Upper lobe of left lung (tissue), 6 donors: ENCODE results near the gene SLIT1. TPM values are rescaled to one million over a fixed set of nuclear protein-coding genes. Genes with fewer than 3 reads are reported as not detected.
A peak's percentile ranks its signal among the peaks of the same experiment; 100 is the strongest.

Source experiments
- ATAC-seq, 2 donors: fragments of 200-7000 bp; cut with Tn5 transposase; one replicate each; pipeline ENCODE4 v1.9.1; 2022; ENCODE audit warnings: mild to moderate bottlenecking in 2 of 2, moderate library complexity in 2 of 2; ENCODE audit not compliant: low FRiP score in 2 of 2
- DNase-seq, 2 donors: peaks; one replicate each; pipeline ENCODE4 v3.0.0-alpha.2; 2019 to 2020
- H3K27ac ChIP-seq, 4 donors: fragments of 200-600 bp; sonication (generic); one replicate each; pipeline ENCODE4 v1.5.1; 2016 to 2019
- H3K27me3 ChIP-seq, 4 donors: fragments of 200-600 bp; sonication (generic); one replicate each; pipeline ENCODE4 v1.5.1; 2017 to 2019
- H3K36me3 ChIP-seq, 4 donors: fragments of 200-600 bp; sonication (generic); one replicate each; pipeline ENCODE4 v1.5.1; 2016 to 2019
- H3K4me1 ChIP-seq, 4 donors: fragments of 200-600 bp; sonication (generic); one replicate each; pipeline ENCODE4 v1.5.1; 2018 to 2019
- H3K4me3 ChIP-seq, 4 donors: fragments of 200-600 bp; sonication (generic); one replicate each; pipeline ENCODE4 v1.5.1; 2017 to 2019; ENCODE audit warnings: mild to moderate bottlenecking in 2 of 4, moderate library complexity in 1 of 4
- H3K9me3 ChIP-seq, 4 donors: fragments of 200-600 bp; sonication (generic); one replicate each; pipeline ENCODE4 v1.5.1; 2018 to 2019
- CTCF ChIP-seq, 6 experiments: fragments of 450-650 bp in 4 of 6; fragments of 200-600 bp in 2 of 6; sonication (generic) in 2 of 6; IDR thresholded peaks; one replicate each; pipeline ENCODE4 v1.5.1; 2016 to 2019; ENCODE audit warnings: antibody characterized with exemption in 6 of 6
- EP300 ChIP-seq, 4 donors: sonication (generic); formaldehyde crosslinking; IDR thresholded peaks; one replicate each; pipeline ENCODE4 v1.5.1; 2017; ENCODE audit warnings: antibody characterized with exemption in 4 of 4, control low read depth in 2 of 4
- POLR2A ChIP-seq, 4 donors: fragments of 450-650 bp; IDR thresholded peaks; one replicate each; pipeline ENCODE4 v1.5.1; 2016 to 2017; ENCODE audit warnings: antibody characterized with exemption in 4 of 4, mild to moderate bottlenecking in 2 of 4
- POLR2AphosphoS5 ChIP-seq, 2 donors: sonication (generic); formaldehyde crosslinking; IDR thresholded peaks; one replicate each; pipeline ENCODE4 v1.5.1; 2017; ENCODE audit warnings: antibody characterized with exemption in 2 of 2
- WGBS, 2 donors: methylation state at CpG; one replicate each; pipeline ENCODE4 v1.1.5; 2017 to 2018; 5-methylcytosine and 5-hydroxymethylcytosine counted together
- total RNA-seq, 6 donors: library from RNA; depleted of rRNA in 4 of 6; stranded (reverse); fragments of >200 nt in 4 of 6; gene quantifications; one replicate each; pipeline versions ENCODE4 v1.1.0 to v1.2.1, GENCODE V29; 2016 to 2021
- donor health status: DM: no; HTN: no; CAD: no; lungs with moderate emphysema.
- donor health status: DM: no; HTN: yes; CAD: no; lungs with severe emphysema.

The SLIT1 gene
- total RNA-seq, 6 donors from 2014 or later: 0.30 to 1.6 (median 0.54) TPM; not detected in 1

GRCh38 chr10:96988426-96988825 is 197.3 kb downstream of the SLIT1 start:
- no peak overlapping the region for H3K27ac ChIP-seq
- H3K4me3 ChIP-seq: no peak overlapping the region
- no peaks in the 10 kb centered on the region for H3K27me3 ChIP-seq
- no peaks in the 10 kb centered on the region for H3K4me1 ChIP-seq
- no peaks in the 10 kb centered on the region for H3K36me3 ChIP-seq
- 76 to 81% methylated on average over 4 of the region's 4 CpGs for WGBS, 2 donors
- ATAC-seq (no peak), DNase-seq (no peak)
- TF ChIP-seq POLR2AphosphoS5 (IDR thresholded peaks at IDR 0.05) (no peak), EP300 (IDR thresholded peaks at IDR 0.05) (no peak), CTCF (IDR thresholded peaks at IDR 0.05) (no peak), POLR2A (IDR thresholded peaks at IDR 0.05) (no peak)
- H3K9me3 ChIP-seq: no peaks in the 10 kb centered on the region

GRCh38 chr10:96987842-96988175 is 197.9 kb downstream of the SLIT1 start:
- H3K4me3 ChIP-seq: no peak overlapping the region
- no peak for ATAC-seq
- H3K4me1 ChIP-seq: no peaks in the 10 kb centered on the region
- 97 to 100% methylated on average over 1 to 3 of the region's 3 CpGs for WGBS, 2 donors
- no peaks in the 10 kb centered on the region for H3K9me3 ChIP-seq
- H3K27ac ChIP-seq: no peak overlapping the region
- H3K27me3 ChIP-seq: no peaks in the 10 kb centered on the region
- DNase-seq: no peak
- TF ChIP-seq POLR2A (IDR thresholded peaks at IDR 0.05): no peak
- TF ChIP-seq POLR2AphosphoS5 (IDR thresholded peaks at IDR 0.05): no peak
- no peak for TF ChIP-seq CTCF (IDR thresholded peaks at IDR 0.05)
- no peak for TF ChIP-seq EP300 (IDR thresholded peaks at IDR 0.05)
- H3K36me3 ChIP-seq: no peaks in the 10 kb centered on the region

- no peaks in the 10 kb centered on the region for H3K9me3 ChIP-seq
- no peak for DNase-seq
- TF ChIP-seq POLR2A (IDR thresholded peaks at IDR 0.05) (no peak), EP300 (IDR thresholded peaks at IDR 0.05) (no peak), POLR2AphosphoS5 (IDR thresholded peaks at IDR 0.05) (no peak)
- peaks cover 0 to 3% (median 2%) of the 10 kb centered on the region in 4 donors for H3K36me3 ChIP-seq
- H3K27ac ChIP-seq: no peak overlapping the region
- no peak overlapping the region for H3K4me3 ChIP-seq
- H3K4me1 ChIP-seq: no peaks in the 10 kb centered on the region
- H3K27me3 ChIP-seq: no peaks in the 10 kb centered on the region
- WGBS, 2 donors: 75 to 79% methylated on average over 2 of the region's 2 CpGs
- no peak for ATAC-seq
Measured at GRCh38 chr10:96987141-96987841, 198.5 kb downstream of the SLIT1 start.

- Histone ChIP-seq H3K27ac (no peak overlapping the region), H3K9me3 (no peaks in the 10 kb centered on the region), H3K4me3 (no peak overlapping the region), H3K36me3 (peaks cover 5 to 12% (median 9%) of the 10 kb centered on the region in 4 donors), H3K27me3 (no peaks in the 10 kb centered on the region), H3K4me1 (no peaks in the 10 kb centered on the region)
- DNase-seq: no peak
- 95 to 96% methylated on average over 6 of the region's 6 CpGs for WGBS, 2 donors
- ATAC-seq: no peak
- no peak for TF ChIP-seq EP300 (IDR thresholded peaks at IDR 0.05)
- TF ChIP-seq POLR2A (IDR thresholded peaks at IDR 0.05): no peak
- no peak for TF ChIP-seq POLR2AphosphoS5 (IDR thresholded peaks at IDR 0.05)
- TF ChIP-seq CTCF (IDR thresholded peaks at IDR 0.05): no peak
Measured at GRCh38 chr10:96986200-96986856, 199.4 kb downstream of the SLIT1 start.

GRCh38 chr10:96984541-96985131 is 201.1 kb downstream of the SLIT1 start:
- H3K9me3 ChIP-seq: no peaks in the 10 kb centered on the region
- no peak for DNase-seq
- WGBS, 2 donors: 56 to 61% methylated on average over 14 of the region's 14 CpGs

More at GRCh38 chr10:96984541-96985131, 201.1 kb downstream of the SLIT1 start:
- Histone ChIP-seq H3K4me3 (no peak overlapping the region), H3K4me1 (no peaks in the 10 kb centered on the region), H3K27me3 (no peaks in the 10 kb centered on the region), H3K27ac (no peak overlapping the region), H3K36me3 (peaks cover 9 to 20% (median 16%) of the 10 kb centered on the region in 4 donors)
- ATAC-seq: peak in 1 of 2 donors; percentile 19
- TF ChIP-seq POLR2AphosphoS5 (IDR thresholded peaks at IDR 0.05) (no peak), EP300 (IDR thresholded peaks at IDR 0.05) (no peak), POLR2A (IDR thresholded peaks at IDR 0.05) (no peak), CTCF (IDR thresholded peaks at IDR 0.05) (no peak)
